ENCODE data around the gene MTERF4.
A peak's percentile ranks its signal among the peaks of the same experiment; 100 is the strongest.

MTERF4 gene, protein sequence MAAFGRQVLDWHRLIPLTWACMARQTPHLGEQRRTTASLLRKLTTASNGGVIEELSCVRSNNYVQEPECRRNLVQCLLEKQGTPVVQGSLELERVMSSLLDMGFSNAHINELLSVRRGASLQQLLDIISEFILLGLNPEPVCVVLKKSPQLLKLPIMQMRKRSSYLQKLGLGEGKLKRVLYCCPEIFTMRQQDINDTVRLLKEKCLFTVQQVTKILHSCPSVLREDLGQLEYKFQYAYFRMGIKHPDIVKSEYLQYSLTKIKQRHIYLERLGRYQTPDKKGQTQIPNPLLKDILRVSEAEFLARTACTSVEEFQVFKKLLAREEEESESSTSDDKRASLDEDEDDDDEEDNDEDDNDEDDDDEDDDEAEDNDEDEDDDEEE

DNA sequence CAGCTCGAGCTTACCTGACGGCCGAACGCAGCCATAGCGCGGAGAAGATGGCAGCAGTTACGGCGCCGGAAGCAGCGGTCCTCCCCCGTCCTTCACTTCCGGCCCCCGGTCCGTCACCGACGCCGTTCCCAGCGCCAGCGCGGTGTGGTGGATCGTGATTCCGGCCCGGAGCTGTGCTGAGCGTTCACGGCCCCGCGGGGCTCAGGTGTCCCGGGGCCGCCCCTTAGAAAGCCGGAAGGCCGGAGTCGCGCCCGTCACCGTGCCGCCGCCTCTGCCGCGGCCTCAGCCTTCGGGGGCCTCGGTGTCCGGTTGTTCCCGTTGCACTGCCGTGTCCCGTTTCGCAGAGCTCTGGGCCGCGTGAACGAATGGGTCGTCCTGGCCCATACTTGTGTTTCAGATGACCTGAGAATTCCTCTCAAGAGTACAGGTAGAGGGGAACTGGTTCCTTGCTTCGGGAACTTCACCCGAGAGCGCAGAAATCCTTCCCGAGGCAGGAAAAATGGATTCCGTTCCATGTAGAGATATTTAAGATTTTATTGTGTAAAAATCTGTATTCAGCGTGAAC, at the start of gene MTERF4:
TSS of gene MTERF4 (minus strand) at position 49 of the 565 bp plus-strand sequence. CDS start at position 35, 14 bp downstream.
- FAIRE-seq: no peak

DNA sequence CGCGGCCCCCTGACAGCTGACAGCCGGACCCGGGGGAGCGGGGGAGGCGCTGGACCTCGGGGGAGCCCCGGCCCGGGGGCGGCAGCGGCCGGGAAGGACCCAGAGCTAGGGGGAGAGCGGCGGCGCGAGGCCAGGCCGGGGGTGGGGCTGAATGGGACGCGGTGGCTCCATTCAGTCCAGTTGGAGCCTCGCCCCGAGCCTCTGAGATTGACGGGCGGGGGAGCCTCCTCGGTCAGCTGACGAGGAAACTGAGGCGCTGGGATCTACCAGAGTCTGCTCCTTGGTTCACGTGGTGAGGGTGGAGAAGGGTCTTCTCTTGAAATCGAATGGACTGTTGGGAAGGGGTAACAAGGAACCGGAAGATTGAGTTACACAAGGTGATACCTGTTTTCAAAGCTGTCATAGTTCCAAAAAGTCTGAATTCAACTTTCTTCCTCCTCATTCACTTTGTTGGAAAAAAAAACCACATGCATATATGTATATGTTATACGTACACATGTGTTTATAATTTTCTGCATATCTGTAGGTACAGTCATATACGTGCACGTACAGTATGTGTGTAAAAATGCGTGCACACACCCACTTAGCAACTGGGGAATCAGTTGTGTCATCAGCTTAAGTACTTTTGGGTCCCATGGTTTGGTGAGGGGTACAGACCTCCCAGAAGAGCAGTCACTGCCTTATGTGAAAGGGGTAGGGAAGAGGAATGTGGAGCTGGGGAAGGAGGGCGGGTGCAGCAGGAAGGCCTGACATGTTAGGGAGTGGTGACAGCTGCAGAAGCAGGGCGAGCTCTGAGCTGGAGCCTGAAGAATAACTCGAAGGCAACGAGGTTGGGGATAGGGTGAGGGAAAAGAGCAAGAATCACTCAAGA, 48.8 kb upstream of the MTERF4 start:
- no peak for FAIRE-seq

DNA sequence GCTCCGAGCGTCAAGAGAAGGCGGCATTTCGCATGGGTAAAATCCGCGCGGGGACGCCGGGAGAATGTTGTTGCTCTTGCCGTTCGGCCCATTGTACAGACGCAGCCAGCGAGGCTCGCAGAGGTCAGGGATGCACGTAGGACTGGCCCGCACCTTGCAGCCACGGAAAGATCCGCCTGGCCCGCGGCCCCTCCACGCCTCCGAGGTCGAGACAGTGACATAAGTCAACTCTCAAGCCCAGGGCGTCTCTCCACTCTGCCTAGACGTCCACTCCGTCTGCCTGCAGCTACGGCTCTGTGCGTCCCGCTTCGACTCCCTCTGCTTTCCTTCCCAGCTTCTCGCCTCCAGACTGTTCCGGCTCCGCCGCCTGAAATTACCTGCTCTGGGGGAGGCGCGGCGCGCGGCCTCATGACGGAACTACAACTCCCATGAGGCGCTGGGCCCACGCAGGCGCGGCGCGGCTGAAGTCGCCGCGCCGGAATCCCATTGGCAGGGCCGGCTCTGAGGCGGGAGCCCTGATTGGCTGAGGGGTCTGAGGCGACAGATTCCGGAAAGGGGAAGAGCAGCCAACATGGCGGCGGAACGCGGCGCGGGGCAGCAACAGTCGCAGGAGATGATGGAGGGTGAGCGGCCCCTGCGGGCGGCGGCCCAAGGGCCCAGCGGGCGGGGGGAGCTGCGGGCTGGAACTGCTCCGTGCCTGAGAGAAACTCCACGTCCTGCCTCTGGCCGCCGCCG, 48.0 kb upstream of the MTERF4 start, which contains the start of gene PPP1R7:
TSS of gene PPP1R7 (plus strand) at position 543 of the 735 bp plus-strand sequence. CDS start at position 572, 29 bp downstream.
- FAIRE-seq: peak; percentile 68

DNA sequence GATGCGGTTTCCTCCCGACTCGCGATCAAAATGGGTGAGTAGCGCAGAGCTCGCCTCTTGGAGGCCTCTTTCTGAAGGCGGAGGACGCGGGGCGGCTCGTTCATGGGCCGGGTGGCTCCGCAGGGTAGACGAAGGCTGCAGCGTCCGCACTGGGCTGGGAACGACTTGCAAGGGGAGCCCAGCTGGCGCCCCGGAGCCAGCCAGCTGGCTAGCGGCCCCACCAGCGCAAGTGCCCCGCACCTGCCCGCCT, 47.5 kb upstream of the MTERF4 start:
- no peak for FAIRE-seq

DNA sequence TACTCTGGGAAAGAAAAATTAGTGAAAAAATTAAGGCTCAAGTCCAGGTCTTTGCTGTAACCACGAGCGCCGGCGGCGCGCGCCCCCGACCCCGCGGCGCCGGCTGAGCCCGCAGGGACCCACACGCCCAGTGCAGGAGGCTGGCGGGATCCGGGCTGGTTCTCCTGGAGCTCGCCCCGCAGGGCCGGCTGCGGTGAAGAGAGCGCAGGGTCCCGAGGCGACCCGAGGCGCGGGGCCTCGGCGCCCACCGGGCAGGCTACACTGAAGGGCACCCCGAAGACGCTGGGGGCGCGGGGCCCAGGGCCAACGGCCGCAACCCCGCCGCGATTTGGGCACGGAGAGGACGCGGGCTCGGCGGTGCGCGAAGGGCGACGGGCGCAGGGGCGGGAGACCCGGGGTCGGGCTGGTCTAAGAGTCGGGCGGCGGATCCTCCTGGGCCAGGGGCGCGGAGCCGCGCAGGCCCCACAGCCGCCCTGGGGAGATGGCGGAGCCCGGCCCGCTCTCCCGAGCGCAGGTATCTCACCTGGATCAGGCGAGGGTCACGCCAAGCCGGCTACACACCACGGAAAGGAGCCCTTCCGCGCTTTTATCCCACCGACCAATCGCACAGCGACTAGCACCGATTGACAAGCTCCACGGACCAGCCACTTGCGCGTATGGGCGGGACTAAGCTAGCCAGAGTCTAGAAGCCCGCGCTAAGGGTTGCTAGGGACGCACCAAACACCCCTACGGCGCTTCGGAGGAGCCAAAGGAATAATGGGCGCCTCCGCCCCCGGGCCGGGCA, 47.0 kb upstream of the MTERF4 start, which contains the start of gene PASK:
TSS of gene PASK (minus strand) at position 582 of the 784 bp plus-strand sequence. CDS start 6,440 bp downstream, outside the sequence.
- FAIRE-seq: peak; percentile 73

DNA sequence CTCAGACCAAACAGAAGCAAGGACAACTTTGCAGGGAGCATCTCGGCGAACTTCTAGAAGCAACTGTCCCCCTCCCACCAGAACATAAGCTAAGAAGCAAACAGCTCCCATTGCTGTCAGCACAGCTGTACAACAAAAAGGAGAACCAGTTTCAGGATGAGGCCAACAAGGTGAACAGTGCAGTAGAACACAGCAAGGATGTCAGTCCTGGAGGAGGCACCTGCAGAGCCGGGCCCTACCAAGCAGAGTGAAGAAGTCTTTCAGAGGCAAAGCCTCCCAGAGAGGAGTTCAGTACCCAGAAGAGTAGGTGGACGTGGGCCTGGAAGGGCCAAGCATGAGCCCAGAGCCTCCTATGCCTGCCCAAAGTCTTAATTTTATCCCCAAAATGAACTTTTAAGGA, 46.2 kb upstream of the MTERF4 start:
- no peak for FAIRE-seq

DNA sequence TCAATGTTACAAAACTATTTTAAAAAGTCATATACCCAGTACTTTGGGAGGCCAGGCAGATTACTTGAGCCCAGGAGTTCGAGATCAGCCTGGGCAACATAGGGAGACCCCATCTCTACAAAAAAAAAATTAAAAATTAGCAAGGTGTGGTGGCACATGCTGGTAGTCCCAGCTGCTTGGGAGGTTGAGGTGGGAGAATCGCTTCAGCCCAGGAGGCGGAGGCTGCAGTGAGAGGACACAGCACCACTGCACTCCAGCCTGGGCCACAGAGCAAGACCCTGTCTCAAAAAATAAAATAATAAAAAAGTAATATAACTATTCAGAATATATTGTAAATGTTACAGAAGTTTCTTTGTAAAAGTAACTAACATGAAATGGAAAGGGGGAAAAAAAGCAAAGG, 45.2 kb upstream of the MTERF4 start:
- FAIRE-seq: no peak

DNA sequence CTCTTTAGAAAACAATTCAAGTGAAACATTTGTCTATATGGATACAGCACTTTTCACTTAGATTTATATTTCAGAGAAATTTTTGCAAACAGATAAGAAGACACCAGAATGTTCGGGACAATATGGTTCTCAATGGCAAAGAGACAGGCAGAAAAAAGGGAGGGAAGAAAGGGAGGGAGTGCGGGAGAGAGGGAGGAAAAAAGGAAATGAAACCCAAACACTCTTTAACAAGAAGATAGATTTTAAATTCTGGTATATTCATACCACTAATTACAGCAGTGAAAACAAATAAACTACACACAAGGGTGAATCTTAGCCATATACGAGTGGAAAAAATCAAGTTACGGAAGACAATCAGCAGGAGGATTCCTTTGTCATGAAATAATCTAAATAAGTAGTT, 44.2 kb upstream of the MTERF4 start:
- no peak for FAIRE-seq

DNA sequence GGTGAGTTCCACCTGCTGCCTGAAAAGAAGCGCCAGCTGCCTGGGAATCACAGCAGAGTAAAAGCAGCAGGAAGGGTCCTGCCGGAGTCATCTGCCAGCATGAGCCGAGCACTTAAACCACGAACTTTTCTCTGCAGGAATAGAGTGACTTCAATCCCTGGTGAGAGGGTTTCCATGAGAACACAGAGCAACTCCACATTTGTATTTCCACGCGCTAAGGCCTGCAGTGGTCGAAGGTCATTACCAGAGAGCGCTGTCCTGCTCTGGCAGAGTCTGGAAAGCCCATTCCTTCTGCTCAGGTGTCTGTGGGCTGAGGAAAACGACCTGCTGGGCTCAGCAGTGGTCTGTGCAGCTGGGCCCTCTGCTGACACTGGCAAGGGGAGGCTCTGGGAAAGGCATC, 40.5 kb upstream of the MTERF4 start:
- no peak for FAIRE-seq

DNA sequence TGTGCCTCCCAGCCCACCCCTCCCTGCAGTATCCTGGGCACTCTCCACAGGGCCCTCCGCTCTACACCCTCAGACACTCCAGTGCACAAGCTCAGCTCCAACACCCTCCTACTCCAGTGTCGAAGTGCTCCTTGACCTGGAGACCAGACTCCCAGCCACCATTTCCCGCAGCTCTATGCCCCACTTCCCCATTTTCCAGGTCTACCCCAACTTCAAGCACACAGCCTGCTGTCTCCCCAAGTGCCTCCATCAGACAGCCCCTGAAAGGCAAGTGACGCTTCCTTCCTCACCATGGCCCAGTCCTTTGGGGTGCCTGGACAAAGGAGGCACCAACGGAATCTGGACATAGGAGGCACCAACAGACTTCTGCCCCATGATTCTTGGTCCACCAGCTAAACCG, 40.0 kb upstream of the MTERF4 start:
- no peak for FAIRE-seq

DNA sequence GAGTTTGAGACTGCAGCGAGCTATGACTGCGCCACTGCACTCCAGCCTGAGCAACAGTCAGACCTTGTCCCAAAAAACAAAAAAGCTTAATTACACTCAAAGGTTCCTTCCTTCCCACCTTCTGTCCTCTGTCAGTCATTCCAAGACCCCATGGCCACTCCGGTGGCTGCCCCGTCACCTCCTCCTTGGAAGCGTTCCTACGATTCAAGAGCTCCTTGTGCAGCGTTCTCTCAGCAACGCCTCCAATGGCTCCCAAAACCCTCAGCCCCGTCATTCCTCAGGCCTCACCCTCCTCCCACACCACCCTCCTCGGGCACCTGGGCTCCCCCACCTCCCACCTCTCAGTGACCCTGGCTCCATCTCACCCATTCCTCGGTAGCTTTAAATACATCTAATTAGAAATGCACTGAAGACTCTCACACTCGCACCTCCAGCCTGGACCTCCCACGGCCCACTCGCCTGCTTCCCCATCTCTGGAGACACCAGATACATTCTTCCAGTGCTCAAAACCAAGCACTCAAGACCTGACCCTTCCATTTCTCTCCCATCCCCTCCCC, 39.2 kb upstream of the MTERF4 start:
- no peak for FAIRE-seq

DNA sequence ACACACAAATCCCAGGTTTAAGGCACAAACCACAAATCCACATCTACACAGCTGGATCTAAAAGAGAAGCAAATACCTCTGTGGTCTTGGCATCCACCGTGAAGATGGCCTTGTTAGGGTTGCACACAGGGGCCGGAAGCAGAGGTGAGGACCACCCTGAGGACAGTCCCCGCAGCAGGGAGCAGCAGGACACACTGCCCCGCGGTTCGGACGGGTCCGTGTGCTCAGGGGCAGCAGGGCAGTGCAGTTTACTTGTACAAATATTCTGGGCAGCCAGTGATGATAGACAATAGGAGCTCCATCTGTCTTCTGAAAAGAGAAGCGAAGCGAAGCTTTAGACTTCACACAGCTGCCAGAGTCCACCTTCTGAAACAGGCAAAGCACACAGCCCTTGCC, 38.4 kb upstream of the MTERF4 start:
- FAIRE-seq: no peak

DNA sequence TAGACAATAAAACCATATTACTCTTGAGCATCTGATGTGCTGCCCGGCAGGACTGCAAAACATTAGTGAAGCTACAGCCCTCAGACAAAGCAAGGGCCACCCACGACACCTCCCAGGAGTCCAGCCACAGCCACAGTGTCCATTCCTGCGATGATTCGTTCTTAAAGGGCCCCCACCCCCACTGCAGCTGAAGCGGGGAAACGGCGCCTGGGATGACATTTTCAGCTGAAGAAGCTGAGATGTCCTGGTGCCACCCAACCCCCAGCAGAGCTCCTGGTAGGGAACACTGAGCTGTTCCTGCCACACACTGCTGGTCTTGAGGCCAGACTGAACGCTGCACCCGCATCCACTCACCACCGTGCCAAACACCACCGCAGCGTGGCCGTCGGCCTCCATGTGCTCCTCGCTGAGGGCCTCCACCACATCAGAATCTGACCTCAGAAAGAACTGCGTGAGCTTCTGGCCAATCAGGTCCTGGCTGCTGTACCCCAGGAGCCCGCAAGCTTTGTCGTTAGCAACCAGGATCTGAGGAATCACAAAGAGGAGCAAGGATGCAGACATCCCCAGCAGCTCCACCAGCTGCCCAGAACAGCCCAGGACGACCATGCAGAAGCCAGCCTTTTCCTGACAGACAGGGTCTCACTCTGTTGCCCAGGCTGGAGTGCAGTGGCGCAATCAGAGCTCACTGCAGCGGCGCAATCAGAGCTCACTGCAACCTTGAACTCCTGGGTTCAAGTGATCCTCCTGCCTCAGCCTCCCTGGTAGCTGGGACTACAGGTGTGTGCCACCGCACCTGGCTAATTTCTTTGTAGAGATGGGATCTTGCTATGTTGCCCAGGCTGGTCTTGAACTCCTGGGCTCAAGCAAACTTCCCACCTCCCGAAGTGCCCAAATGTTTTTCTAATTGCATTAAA, 37.7 kb upstream of the MTERF4 start:
- no peak for FAIRE-seq

DNA sequence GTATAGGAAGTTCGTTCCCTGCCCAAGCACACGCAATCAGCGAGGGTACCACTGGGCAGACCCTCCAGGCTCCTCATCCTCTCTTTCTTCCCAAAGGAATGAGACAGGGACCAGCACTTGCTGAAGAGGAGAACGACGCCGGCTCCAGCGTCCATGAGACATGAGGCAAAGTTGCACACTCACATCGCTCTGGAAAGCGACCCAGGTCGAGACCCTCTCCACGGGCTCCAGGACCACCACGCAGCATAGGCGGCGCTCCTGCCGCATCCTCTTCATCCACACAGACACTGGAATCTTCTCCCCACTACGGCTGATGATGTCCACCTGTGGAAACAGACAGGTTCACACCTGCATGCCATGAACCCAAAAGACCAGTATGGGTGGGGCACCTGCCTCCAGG, 36.4 kb upstream of the MTERF4 start:
- no peak for FAIRE-seq

DNA sequence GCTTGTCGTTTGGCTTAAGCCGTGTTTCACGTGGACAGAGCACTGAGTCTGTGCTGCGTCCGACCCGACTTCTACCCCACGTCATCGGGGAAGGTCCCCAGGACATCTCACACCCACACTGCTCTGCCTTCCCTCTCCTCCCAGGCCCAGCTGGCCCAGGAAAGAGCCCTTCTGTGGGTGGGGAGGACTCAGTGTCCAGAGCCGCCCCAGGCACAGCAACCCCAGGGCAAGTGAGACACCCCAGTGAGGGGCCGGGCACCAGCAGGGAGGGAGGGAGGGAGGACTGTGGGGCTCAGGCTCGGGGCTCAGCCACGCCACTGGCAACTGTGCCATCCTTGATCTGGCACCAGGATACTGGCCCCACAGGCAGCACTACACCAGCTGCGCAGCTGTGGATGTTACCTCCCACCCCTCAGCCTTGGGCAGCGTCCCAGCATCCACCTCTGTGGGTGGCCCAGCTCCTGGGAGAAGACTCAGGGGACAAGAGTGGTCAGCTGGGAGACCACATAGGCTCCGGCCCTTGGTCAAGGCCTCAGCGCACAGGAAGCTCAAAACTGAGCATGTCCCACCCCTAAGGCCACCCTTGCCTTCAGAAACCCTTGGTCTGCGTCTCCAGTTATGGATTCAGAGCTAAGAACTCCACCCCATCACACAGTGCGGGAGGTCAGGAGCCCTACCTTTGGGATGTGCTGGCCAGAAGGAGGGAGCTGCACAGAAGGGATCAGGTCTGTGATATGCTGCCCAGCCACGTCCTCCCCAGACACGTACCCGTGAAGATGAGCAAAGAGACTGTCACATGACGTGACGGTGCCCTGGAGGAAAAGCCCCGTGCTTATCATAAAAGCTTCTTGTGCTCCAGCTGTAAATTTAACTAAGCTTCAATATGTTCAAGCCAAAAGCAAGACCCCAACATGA, 35.4 kb upstream of the MTERF4 start:
- no peak for FAIRE-seq

DNA sequence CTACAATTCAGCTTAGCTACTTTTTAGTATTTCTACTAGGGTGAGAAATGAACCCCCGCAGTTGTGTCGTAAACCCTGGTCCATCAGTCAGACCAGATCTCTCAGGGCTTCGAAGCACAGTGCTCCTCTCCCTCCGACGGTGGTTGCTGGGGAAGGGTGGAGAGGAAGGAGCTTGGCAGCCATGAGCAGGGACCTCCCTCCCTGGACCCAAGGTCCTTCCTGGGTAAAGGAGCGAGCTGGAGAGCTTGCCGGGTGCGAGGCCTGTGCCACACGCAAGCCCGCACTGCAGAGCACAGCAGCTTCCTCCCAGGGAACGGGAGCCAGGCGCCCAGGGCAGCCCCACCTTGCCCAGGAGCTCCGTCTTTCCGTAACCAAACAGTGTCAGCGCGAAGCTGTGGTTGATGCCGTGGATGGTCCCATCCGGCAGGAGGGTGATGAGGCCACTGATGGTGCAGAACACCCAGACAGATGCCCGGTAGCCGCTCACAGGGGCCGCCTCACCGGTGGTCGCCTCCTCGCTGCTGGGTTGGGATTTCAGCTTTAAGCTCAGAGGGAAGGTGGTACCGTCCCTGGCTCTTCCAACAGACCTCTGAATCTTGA, 34.7 kb upstream of the MTERF4 start:
- FAIRE-seq: no peak

DNA sequence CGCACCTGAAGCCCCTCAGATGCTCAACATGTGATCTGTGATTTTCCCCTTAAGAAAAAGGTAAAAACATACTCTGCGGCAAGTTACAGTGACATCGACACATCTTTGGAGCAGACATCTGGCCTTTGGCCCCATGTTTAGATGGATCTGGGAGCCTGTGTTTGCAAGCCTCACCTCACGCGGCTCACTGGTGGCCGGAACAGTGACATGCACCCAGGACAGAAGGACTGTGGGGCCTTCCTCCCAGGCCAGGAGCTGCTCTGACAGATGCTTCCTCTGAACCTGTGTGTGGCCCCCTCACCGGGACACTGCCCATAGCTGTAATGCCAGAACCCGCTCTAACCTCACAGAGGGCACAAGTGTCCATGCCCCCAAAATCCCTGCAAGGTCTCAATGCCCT, 34.1 kb upstream of the MTERF4 start:
- FAIRE-seq: no peak

DNA sequence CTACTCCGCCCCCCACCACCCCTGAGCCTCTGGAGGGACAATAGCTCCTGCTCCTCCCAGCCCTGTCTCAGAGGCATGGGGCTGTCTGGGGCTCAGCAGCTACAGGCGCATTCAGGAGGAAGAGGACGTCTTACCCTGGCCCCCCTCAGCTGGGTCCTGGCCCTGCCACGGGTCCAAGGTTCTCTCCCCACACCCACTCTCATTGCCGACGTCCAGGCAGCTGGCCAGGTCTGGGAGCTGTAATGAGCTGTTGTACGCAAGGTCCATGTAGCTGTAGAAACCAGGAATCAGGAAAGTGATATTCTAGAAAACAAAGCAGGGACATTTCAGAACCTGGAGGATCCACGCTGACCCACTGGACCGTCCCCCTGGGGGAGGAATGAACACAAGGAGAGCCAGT, 33.6 kb upstream of the MTERF4 start:
- FAIRE-seq: no peak

DNA sequence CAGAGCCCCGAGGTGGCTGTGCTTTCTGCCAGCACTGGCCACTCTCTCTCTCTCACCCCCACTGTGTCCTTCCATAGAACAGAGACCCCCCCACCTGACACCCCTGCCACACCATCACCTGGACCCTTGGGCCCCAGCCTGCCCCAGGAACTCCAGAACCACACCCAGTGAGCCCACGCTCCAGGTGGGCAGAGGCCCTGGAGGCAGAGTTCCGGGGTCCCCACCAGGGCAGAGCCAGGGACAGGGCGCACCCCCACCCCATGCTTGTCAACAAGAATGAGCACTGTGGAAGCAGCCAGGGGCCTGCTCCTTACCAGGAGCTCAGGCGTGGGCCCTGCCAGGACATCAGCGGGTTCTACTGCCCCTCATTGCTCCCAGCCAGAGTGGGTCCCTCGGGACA, 32.6 kb upstream of the MTERF4 start:
- FAIRE-seq: no peak

All from TTC549 (cell line).